Endothelial cell of umbilical vein (primary cell): ENCODE results near the gene PIF1. TPM values are rescaled to one million over a fixed set of nuclear protein-coding genes. Genes with fewer than 3 reads are reported as not detected.

Source experiments
- BruUV-seq: library from RNA; stranded (reverse); fragments of 400-500 nt; replicated peaks from 2 replicates; lab custom pipeline; 2021; lab: Mats Ljungman, UMichigan
- CTCF ChIA-PET: fragments of 300-600, 350-600 bp; sonication (Branson Sonifier 250); formaldehyde crosslinking; loops from one replicate; lab custom pipeline; 2021; ENCODE audit warnings: antibody characterized with exemption, inconsistent platforms; lab: Charles Lee
- POLR2A ChIA-PET: fragments of 300-600, 350-600 bp; sonication (Branson Sonifier 250); formaldehyde crosslinking; loops from one replicate; lab custom pipeline; 2021; ENCODE audit warnings: antibody characterized with exemption, inconsistent platforms; lab: Charles Lee
- DNase-seq: peaks from one replicate; pipeline ENCODE4 v3.0.0-alpha.2; 2011; ENCODE audit warnings: low read depth, low spot score
- FAIRE-seq: peaks from 2 replicates; lab custom pipeline; 2011; peaks lifted over from hg19 to GRCh38; lab: Jason Lieb, UNC
- H2AFZ ChIP-seq: 2 replicates; pipeline ENCODE4 v1.6.0; 2012; ENCODE audit warnings: low read depth, low read length, control low read depth, inconsistent platforms
- H3K27ac ChIP-seq: 2 replicates; pipeline ENCODE4 v1.5.1; 2011; ENCODE audit warnings: low read depth, mild to moderate bottlenecking, control low read depth, low read length, moderate library complexity; ENCODE audit not compliant: insufficient read depth
- H3K27me3 ChIP-seq, 2 experiments: 2 replicates each; pipeline versions ENCODE4 v1.6.0 to v1.6.1; 2011; ENCODE audit warnings: low read length in 2 of 2, mixed read lengths in 1 of 2; ENCODE audit not compliant: control insufficient read depth in 2 of 2, insufficient read depth in 2 of 2
- H3K36me3 ChIP-seq, 2 experiments: 2 replicates in 1 of 2; 3 replicates in 1 of 2; pipeline ENCODE4 v1.5.1; 2011; ENCODE audit warnings: low read length in 2 of 2, mild to moderate bottlenecking in 1 of 2, moderate library complexity in 1 of 2; ENCODE audit not compliant: control insufficient read depth in 2 of 2, insufficient read depth in 2 of 2; ENCODE audit errors: extremely low read depth in 1 of 2
- H3K4me1 ChIP-seq: 3 replicates; pipeline ENCODE4 v1.5.1; 2011; ENCODE audit warnings: mild to moderate bottlenecking, low read length; ENCODE audit not compliant: control insufficient read depth, insufficient read depth; ENCODE audit errors: extremely low read depth
- H3K4me2 ChIP-seq: 2 replicates; pipeline ENCODE4 v1.6.1; 2011; ENCODE audit warnings: low read length, control low read depth, mixed read lengths; ENCODE audit not compliant: insufficient read depth
- H3K4me3 ChIP-seq, 3 experiments: fragments of 200-600 bp in 1 of 3; sonication (generic), shearing (Covaris generic) in 1 of 3; replicated peaks in 1 of 3; 2 replicates each; pipeline ENCODE4 v1.5.1; 2011 to 2016; ENCODE audit warnings: control low read depth in 3 of 3, low read length in 3 of 3, mild to moderate bottlenecking in 2 of 3, inconsistent platforms in 1 of 3, low read depth in 1 of 3, moderate library complexity in 1 of 3; ENCODE audit not compliant: insufficient read depth in 1 of 3
- H3K79me2 ChIP-seq: 2 replicates; pipeline ENCODE4 v1.6.0; 2012; ENCODE audit warnings: low read length, inconsistent platforms; ENCODE audit not compliant: control insufficient read depth, insufficient read depth
- H3K9ac ChIP-seq: replicated peaks from 2 replicates; pipeline ENCODE3; 2011; ENCODE audit warnings: low read length, control low read depth; ENCODE audit not compliant: insufficient read depth; ENCODE audit errors: extremely low read depth
- H3K9me1 ChIP-seq: replicated peaks from 3 replicates; pipeline ENCODE4 v1.6.0; 2011; ENCODE audit warnings: mild to moderate bottlenecking, low read length; ENCODE audit not compliant: control insufficient read depth, insufficient read depth; ENCODE audit errors: extremely low read depth
- H3K9me3 ChIP-seq: replicated peaks from 2 replicates; pipeline ENCODE4 v1.5.1; 2012; ENCODE audit warnings: low read length, inconsistent platforms; ENCODE audit not compliant: control insufficient read depth, insufficient read depth
- H4K20me1 ChIP-seq: replicated peaks from 2 replicates; pipeline ENCODE3; 2011; ENCODE audit warnings: mild to moderate bottlenecking, low read length; ENCODE audit not compliant: control insufficient read depth, insufficient read depth; ENCODE audit errors: extremely low read depth
- CTCF ChIP-seq, 2 donors: IDR thresholded peaks; 1 replicate in 1 of 2; 2 replicates in 1 of 2; pipeline ENCODE4 v1.5.1; 2011; ENCODE audit warnings: low read length in 2 of 2, mild to moderate bottlenecking in 2 of 2, moderate library complexity in 2 of 2, control low read depth in 1 of 2, inconsistent platforms in 1 of 2, low read depth in 1 of 2; ENCODE audit not compliant: insufficient read depth in 1 of 2; ENCODE audit errors: extremely low read depth in 1 of 2
- EZH2 ChIP-seq: IDR thresholded peaks from 2 replicates; pipeline ENCODE4 v1.6.1; 2012; ENCODE audit warnings: borderline replicate concordance, low read depth, mild to moderate bottlenecking, moderate library complexity, low read length, inconsistent platforms; ENCODE audit not compliant: severe bottlenecking
- FOS ChIP-seq: IDR thresholded peaks from 2 replicates; pipeline ENCODE4 v1.6.1; 2011; ENCODE audit warnings: mild to moderate bottlenecking, low read length, moderate library complexity, borderline replicate concordance; ENCODE audit not compliant: insufficient read depth
- GATA2 ChIP-seq: IDR thresholded peaks from 2 replicates; pipeline ENCODE4 v1.7.0; 2011; ENCODE audit warnings: low read depth, mild to moderate bottlenecking, moderate library complexity, mixed read lengths, low read length; ENCODE audit not compliant: insufficient read length, insufficient read depth
- JUN ChIP-seq: IDR thresholded peaks from 2 replicates; pipeline ENCODE4 v1.6.1; 2011; ENCODE audit warnings: borderline replicate concordance, low read depth; ENCODE audit not compliant: insufficient read length, insufficient read depth
- MAX ChIP-seq: IDR thresholded peaks from 2 replicates; pipeline ENCODE4 v1.6.1; 2011; ENCODE audit not compliant: insufficient read depth, insufficient read length
- MYC ChIP-seq: IDR thresholded peaks from one replicate; pipeline ENCODE4 v1.6.1; 2011; ENCODE audit warnings: mild to moderate bottlenecking, low read depth, low read length
- POLR2A ChIP-seq: IDR thresholded peaks from 2 replicates; pipeline ENCODE4 v1.6.1; 2012; ENCODE audit warnings: low read depth, mild to moderate bottlenecking, control low read depth, low read length
- POLR2AphosphoS5 ChIP-seq: IDR thresholded peaks from 2 replicates; pipeline ENCODE4 v1.6.1; 2012; ENCODE audit warnings: low read depth, mild to moderate bottlenecking, control low read depth, low read length, moderate library complexity; ENCODE audit not compliant: insufficient read depth
- dilution Hi-C: fragments of 300-500 bp; cut with MboI; formaldehyde crosslinking; loops from one replicate; pipeline ENCODE4 v1.15.0; 2019; ENCODE audit warnings: low sequenced_read_pairs; ENCODE audit not compliant: extremely low pct_ligation_motif_present
- intact Hi-C: fragments of 100-400 bp; cut with micrococcal nuclease; formaldehyde crosslinking; loops from one replicate; pipeline ENCODE4 v1.10.0; 2022
- polyA plus RNA-seq, 4 experiments: library from polyadenylated mRNA; depleted of rRNA in 3 of 4; stranded (reverse) in 3 of 4; unstranded in 1 of 4; fragments of >200 nt; gene quantifications; 2 replicates each; pipeline versions ENCODE4 v1.2.1 to v1.2.3, GENCODE V29; 2011 to 2012; ENCODE audit warnings: missing spikeins in 1 of 4
- total RNA-seq: library from RNA; stranded (reverse); gene quantifications from 2 replicates; pipeline ENCODE4 v1.2.3, GENCODE V29; 2021

PIF1 gene
- total and polyA plus RNA-seq, 2 donors (not counting 3 experiments of a cell fraction or from before 2014, with no cell fraction given): 18.6 to 52.7 TPM

DNA sequence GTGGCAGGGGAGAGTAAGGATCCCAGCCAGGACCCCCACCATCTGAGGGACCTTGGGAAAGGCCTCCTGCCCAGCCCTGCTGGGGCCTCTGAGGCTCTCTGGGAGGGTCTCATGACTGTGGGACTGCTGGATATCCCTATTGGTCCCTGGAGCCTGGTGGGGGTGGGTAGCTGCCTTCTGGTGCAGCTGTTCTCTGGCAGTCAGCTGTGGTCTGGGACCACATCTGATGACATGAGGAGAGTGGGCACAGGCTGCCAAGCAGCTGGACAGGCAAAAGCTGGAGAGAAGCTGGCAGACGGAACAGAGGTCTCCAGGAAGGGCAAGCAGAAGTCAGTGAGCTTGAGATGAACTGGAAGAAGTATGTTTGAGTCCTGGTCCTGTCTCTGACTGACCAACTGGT lies 38.6 kb upstream of the PIF1 start:
- TF ChIP-seq FOS (no peak), MYC (no peak), CTCF (IDR thresholded peaks at IDR 0.05; ENCODE audit: extremely low read depth in 1 of 2, insufficient read depth in 1 of 2, low read depth in 1 of 2, low read length in 2 of 2) (no peak), EZH2 (no peak), GATA2 (no peak), POLR2AphosphoS5 (no peak), MAX (no peak), POLR2A (no peak), JUN (no peak)
- no peaks in the 10 kb centered on the region for H3K9me1 ChIP-seq
- ChIA-PET POLR2A (interaction anchor here (0.5 to 0.9 kb wide), 3 partner anchors 10 to 43 kb away, joined by 3 read pairs; no protein-coding TSS in a partner anchor), CTCF (interaction anchor here (1.0 to 4.0 kb wide), 3 partner anchors 11 to 41 kb away, joined by 3 to 13 read pairs (median 5); no protein-coding TSS in a partner anchor)
- H3K4me3 ChIP-seq: no peak overlapping the region
- no peaks in the 10 kb centered on the region for H3K27me3 ChIP-seq
- H3K27ac ChIP-seq: no peak overlapping the region
- H3K79me2 ChIP-seq: no peaks in the 10 kb centered on the region
- H3K36me3 ChIP-seq: peaks cover 6 to 49% of the 10 kb centered on the region in 2 experiments
- H3K4me1 ChIP-seq: peaks cover 3% of the 10 kb centered on the region
- FAIRE-seq (no peak), DNase-seq (no peak)
- no peak overlapping the region for H3K9ac ChIP-seq
- H4K20me1 ChIP-seq: no peaks in the 10 kb centered on the region
- no TSS peak for BruUV-seq
- no peaks in the 10 kb centered on the region for H3K9me3 ChIP-seq
- intact Hi-C loops: no loop called here
- dilution Hi-C loops: no loop called here
- no peak overlapping the region for H2AFZ ChIP-seq
- no peak overlapping the region for H3K4me2 ChIP-seq
